ENCODE measurements around the gene KREMEN2. TPM values are rescaled to one million over a fixed set of nuclear protein-coding genes. Genes with fewer than 3 reads are reported as not detected.
"Not testable (repeated sequence)": the region's sequence is repeated elsewhere in the genome, so short reads cannot be mapped to it uniquely, and the experiment has no call there.

KREMEN2 gene, protein sequence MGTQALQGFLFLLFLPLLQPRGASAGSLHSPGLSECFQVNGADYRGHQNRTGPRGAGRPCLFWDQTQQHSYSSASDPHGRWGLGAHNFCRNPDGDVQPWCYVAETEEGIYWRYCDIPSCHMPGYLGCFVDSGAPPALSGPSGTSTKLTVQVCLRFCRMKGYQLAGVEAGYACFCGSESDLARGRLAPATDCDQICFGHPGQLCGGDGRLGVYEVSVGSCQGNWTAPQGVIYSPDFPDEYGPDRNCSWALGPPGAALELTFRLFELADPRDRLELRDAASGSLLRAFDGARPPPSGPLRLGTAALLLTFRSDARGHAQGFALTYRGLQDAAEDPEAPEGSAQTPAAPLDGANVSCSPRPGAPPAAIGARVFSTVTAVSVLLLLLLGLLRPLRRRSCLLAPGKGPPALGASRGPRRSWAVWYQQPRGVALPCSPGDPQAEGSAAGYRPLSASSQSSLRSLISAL
- under 1 TPM; 0.12 TPM for total RNA-seq

DNA sequence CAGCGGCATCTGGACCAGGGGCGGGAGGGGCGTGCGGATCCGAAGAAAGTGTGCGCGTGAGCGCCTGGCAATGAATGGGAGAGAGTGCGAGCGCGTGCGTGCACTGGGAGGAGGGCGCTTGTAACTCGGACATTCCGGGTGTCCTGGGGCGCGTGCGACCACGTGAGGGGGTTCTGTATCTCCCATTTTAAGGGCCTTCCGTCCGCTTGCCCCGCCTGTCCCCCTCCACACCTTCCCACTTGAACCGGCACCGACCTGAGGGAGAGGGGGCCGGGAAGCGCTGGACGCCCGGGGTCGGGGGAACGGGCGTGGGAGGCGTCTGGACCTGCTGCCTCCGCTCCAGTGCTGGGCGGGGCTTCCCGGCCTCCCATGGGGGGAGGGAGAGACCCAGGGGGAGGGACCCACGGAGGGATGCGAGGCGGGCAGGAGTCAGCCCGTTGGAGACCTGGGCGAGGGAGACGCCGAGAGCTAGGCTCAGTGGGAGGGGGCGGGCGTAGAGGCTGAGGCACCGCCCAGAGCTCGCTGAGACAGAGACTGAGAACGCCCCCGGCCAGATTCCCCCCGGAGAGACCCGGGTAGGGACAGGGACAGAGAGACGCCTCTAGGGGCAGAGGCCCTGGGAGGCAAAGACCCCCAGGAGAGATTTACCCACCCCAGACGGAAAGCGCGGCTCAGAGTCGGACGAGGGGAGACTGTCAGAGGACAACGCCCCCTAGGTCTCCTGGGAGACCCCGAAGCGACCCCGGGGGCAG, at the start of gene KREMEN2:
KREMEN2 (plus strand) TSS at position 553 of the 752 bp plus-strand sequence. CDS start 246 bp downstream, outside the sequence.
- Mint-ChIP-seq H3K9me3 (no peaks in the 10 kb centered on the region), H3K36me3 (ENCODE audit: insufficient read depth in 2 of 2) (peaks cover 0 to 2% of the 10 kb centered on the region in 2 donors), H3K4me1 (ENCODE audit: low read depth) (peaks cover 21% of the 10 kb centered on the region), H3K27me3 (ENCODE audit: low read depth) (peaks cover 37% of the 10 kb centered on the region), H3K4me3 (peak within 1 kb of the TSS; percentile 93), H3K27ac (no peak within 1 kb of the TSS)
- DNase-seq (peak in 1 of 2 donors; percentile 62), ATAC-seq (replicated peaks in 1 of 2) (peak; percentile 10 to 11)

DNA sequence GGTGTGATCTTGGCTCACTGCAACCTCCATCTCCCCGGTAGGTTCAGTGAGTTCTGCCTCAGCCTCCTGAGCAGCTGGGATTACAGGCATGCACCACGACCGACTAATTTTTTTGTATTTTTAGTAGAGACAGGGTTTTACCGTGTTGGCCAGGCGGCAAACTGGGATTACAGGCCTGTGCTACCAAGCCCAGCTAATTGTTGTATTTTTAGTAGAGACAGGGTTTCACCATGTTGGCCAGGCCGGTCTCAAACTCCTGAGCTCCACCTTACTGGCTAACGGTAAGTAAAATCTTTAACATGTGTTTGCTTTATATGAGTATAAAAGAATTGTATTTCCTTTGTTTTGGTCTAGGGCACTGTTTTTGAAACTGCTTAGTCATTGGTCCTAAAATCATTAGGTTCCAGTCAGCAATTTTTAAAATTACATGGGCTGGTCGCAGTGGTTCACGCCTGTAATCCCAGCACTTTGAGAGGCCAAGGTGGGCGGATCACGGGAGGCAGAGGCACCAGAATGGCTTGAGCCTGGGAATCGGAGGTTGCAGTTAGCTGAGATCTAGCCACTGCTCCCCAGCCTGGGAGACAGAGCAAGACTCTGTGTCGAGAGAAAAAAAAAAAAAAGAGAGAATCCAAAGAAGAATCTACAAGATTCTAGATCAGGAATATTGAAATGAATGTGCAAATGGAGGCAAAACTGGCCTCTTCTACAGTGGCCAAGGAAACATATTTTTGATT, 48.7 kb upstream of the KREMEN2 start:
- ATAC-seq (replicated peaks in 1 of 2), result no peak
- peak overlapping the region in 1 of 2 donors; percentile 44 for H3K4me3 Mint-ChIP-seq
- H3K36me3 Mint-ChIP-seq (ENCODE audit: insufficient read depth in 2 of 2), result peaks cover 2 to 9% of the 10 kb centered on the region in 2 donors
- H3K4me1 Mint-ChIP-seq (ENCODE audit: low read depth), result peaks cover 47% of the 10 kb centered on the region
- no peak for DNase-seq
- H3K9me3 Mint-ChIP-seq, result no peaks in the 10 kb centered on the region
- H3K27me3 Mint-ChIP-seq (ENCODE audit: low read depth), result no peaks in the 10 kb centered on the region
- peak overlapping the region; percentile 88 for H3K27ac Mint-ChIP-seq

DNA sequence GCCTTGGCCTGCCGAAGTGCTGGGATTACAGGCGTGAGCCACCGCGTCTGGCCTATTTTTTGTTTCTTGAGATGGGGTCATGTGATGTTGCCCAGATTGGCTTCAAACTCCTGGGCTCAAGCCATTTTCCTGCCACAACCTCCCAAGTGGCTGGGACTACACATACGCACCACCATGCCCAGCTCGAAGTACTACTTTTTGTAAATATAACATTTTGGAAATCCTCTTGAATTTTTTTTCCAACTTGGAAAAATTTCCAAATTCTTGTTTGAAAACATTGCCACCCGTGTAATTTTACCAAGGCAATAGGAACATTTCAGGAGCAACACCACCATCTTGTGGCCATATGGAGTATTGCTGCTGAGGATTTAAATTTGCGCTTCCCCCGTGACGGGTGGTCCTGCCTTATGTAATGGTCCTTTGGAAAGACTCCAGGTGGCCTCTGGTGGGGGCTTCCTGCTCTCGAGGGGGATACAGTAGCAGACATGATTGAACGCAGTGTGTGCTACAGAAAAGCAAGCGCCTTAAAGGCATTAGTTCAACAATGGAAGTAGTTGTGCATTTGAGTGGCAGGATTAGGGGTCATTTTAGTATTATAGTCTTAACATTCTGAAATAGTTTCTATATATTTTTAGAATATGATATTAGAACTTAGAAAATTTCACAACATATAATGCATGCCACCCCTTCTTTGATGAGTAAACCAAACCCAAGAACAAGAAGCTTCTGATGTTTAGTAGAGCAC, 44.4 kb upstream of the KREMEN2 start:
- Mint-ChIP-seq H3K36me3 (ENCODE audit: insufficient read depth in 2 of 2) (peaks cover 0 to 8% of the 10 kb centered on the region in 2 donors), H3K9me3 (no peaks in the 10 kb centered on the region), H3K4me1 (ENCODE audit: low read depth) (peaks cover 19% of the 10 kb centered on the region), H3K4me3 (no peak overlapping the region), H3K27ac (no peak overlapping the region), H3K27me3 (ENCODE audit: low read depth) (no peaks in the 10 kb centered on the region)
- ATAC-seq (replicated peaks in 1 of 2) (peak in 1 of 2 donors; percentile 36), DNase-seq (peak; percentile 48 to 69)

DNA sequence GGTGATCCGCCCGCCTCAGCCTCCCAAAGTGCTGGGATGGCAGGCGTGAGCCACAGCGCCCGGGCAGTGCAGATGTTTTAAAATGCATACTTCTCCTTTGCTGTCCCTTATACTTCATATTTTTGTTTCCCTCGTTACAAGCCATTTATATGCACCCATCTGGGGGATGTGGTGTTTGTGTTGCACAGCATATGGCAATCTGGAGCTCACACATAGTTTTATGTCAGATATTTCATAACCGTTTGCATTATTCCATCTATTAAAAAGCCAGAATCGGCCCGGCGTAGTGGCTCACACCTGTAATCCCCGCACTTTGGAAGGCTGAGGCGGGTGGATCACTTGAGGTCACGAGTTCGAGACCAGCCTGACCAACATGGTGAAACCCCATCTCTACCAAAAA, 40.6 kb upstream of the KREMEN2 start:
- Mint-ChIP-seq H3K27ac (no peak overlapping the region), H3K27me3 (ENCODE audit: low read depth) (no peaks in the 10 kb centered on the region), H3K36me3 (ENCODE audit: insufficient read depth in 2 of 2) (peaks cover 0 to 8% of the 10 kb centered on the region in 2 donors), H3K4me1 (ENCODE audit: low read depth) (peaks cover 17% of the 10 kb centered on the region), H3K4me3 (no peak overlapping the region), H3K9me3 (no peaks in the 10 kb centered on the region)
- DNase-seq, result no peak
- no peak for ATAC-seq (replicated peaks in 1 of 2)

DNA sequence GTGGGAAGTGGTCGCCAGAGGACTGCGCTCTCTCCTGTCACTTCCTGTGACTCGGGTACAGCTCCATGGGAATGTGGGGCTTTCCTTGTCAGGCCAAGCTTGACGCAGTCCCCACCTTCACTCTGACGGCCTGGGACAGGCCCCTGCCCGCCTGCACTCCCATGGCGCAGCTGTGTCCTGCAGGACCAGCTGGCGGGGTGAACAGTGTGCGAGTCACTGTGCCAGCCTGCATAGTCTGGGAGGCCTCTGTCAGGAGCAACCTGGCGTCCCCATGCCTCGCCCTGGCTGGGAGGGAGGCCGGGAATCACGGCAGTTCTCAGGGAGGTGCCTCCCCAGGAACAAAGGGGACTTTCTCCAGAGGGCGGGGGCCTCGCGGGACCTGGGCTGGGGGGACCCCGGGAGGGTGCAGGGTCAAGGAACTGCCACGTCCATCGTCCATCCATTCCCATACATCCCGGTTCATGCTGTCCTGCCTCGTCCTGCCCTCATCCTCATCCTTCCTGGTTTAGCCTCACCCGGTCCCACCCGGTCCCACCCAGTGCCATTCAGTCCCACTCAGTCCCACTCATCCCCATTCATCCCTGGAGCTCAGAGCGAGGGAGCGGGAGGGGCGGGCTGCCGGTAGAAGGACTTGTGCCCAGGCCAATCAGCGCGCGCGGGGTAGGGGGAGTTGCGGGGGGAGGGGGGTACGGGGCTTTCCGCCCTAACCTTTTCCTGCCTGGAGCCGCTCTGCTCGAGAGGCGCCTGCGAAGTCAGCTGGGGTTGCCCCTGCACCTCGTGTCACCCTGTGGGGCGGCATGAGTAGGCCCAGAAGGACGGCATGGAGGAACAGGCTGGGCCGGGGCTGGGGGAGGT, 38.9 kb upstream of the KREMEN2 start:
- ATAC-seq (replicated peaks in 1 of 2) (no peak), DNase-seq (no peak)
- H3K4me1 Mint-ChIP-seq (ENCODE audit: low read depth), result peaks cover 10% of the 10 kb centered on the region
- no peaks in the 10 kb centered on the region for H3K9me3 Mint-ChIP-seq
- H3K27ac Mint-ChIP-seq, result no peak overlapping the region
- H3K27me3 Mint-ChIP-seq (ENCODE audit: low read depth), result no peaks in the 10 kb centered on the region
- no peak overlapping the region for H3K4me3 Mint-ChIP-seq
- H3K36me3 Mint-ChIP-seq (ENCODE audit: insufficient read depth in 2 of 2), result peaks cover 0 to 3% of the 10 kb centered on the region in 2 donors

DNA sequence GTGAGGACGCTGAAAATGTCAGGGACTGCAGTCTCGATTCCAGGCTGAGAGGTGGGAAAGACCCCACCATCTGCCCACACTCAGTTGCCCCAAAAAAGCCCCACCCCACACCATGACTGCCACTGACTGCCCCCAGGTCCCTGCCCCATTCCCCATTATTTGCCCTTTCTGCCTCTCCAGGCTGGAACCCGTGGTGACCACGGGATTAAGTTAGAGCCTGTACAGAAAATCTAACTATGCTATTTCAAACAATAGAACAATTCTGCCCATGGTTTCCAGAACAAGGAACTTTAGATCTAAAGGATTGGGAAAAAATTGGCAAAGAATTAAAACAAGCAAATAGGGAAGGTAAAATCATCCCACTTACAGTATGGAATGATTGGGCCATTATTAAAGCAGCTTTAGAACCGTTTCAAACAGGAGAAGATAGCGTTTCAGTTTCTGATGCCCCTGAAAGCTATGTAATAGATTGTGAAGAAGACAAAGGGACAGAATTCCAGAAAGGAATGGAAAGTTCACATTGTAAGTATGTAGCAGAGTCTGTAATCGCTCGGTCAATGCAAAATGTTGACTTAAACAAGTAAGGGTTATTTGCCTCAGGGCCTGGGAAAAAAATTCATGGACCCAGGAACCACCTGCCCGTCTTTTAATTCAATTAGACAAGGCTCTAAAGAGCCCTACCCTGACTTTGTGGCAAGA, 38.0 kb upstream of the KREMEN2 start:
- Mint-ChIP-seq H3K4me3 (no peak overlapping the region), H3K27me3 (ENCODE audit: low read depth) (no peaks in the 10 kb centered on the region), H3K9me3 (no peaks in the 10 kb centered on the region), H3K27ac (no peak overlapping the region), H3K36me3 (ENCODE audit: insufficient read depth in 2 of 2) (peaks cover 0 to 3% of the 10 kb centered on the region in 2 donors), H3K4me1 (ENCODE audit: low read depth) (peaks cover 10% of the 10 kb centered on the region)
- no peak for DNase-seq
- ATAC-seq (replicated peaks in 1 of 2), result no peak

GRCh38 chr16:2926650-2926999, 37.5 kb upstream of the KREMEN2 start:
- no peak overlapping the region for H3K27ac Mint-ChIP-seq
- no peak for DNase-seq
- H3K9me3 Mint-ChIP-seq, result no peaks in the 10 kb centered on the region
- no peak for ATAC-seq (replicated peaks in 1 of 2)
- peak overlapping the region in 1 of 2 donors; percentile 36 for H3K4me3 Mint-ChIP-seq
- peaks cover 10% of the 10 kb centered on the region for H3K4me1 Mint-ChIP-seq (ENCODE audit: low read depth)
- H3K36me3 Mint-ChIP-seq (ENCODE audit: insufficient read depth in 2 of 2), result peaks cover 0 to 3% of the 10 kb centered on the region in 2 donors
- H3K27me3 Mint-ChIP-seq (ENCODE audit: low read depth), result no peaks in the 10 kb centered on the region

DNA sequence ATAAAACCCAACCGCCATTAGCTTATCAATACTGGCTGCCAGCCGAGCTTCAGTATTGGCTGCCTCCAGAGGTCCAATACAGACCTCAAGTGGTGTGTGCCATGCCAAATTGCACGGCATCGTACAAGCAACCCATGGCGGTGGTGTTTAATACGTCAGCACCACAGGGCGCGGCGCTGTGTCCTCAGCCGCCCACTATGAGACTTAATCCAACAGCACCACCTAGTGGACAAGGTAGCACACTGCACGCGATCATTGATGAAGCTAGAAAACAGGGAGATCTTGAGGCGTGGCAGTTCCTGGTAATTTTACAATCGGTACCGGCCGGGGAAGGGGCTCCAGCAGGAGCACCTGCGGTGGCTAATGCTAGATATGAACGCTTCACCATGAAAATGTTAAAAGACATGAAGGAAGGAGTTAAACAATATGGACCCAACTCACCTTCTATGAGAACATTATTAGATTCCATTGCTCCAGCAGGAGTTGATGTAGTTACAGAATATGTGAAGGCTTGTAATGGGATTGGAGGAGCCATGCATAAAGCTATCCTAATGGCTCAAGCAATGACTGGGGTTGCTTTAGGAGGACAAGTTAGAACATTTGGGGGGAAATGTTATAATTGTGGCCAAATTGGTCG, 36.9 kb upstream of the KREMEN2 start:
- H3K9me3 Mint-ChIP-seq, result no peaks in the 10 kb centered on the region
- peaks cover 0 to 3% of the 10 kb centered on the region in 2 donors for H3K36me3 Mint-ChIP-seq (ENCODE audit: insufficient read depth in 2 of 2)
- peak; percentile 86 to 88 for DNase-seq
- peak overlapping the region in 1 of 2 donors; percentile 36 for H3K4me3 Mint-ChIP-seq
- peaks cover 10% of the 10 kb centered on the region for H3K4me1 Mint-ChIP-seq (ENCODE audit: low read depth)
- H3K27ac Mint-ChIP-seq, result no peak overlapping the region
- peak; percentile 99 for ATAC-seq (replicated peaks in 1 of 2)
- H3K27me3 Mint-ChIP-seq (ENCODE audit: low read depth), result no peaks in the 10 kb centered on the region

DNA sequence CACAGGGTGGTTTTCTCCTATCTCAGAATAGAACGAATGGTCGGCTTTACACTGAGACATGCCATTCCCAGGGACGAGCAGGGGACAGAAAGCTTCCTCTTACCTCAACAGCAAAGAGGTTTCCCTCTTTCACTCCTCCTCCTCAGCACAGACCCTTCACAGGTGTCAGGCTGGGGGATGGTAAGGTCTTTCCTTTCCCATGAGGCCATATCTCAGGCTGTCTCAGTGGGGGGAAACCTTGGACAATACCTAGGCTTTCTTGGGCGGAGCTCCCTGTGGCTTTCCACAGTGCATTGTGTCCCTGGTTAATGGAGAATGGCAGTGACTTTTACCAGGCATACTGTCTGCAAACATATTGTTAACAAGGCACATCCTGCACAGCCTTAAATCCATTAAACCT, 35.9 kb upstream of the KREMEN2 start:
- not testable (repeated sequence) for H3K27ac Mint-ChIP-seq; H3K27me3 Mint-ChIP-seq (ENCODE audit: low read depth); ATAC-seq (replicated peaks in 1 of 2); DNase-seq; H3K4me1 Mint-ChIP-seq (ENCODE audit: low read depth); H3K36me3 Mint-ChIP-seq (ENCODE audit: insufficient read depth in 2 of 2); H3K4me3 Mint-ChIP-seq; H3K9me3 Mint-ChIP-seq

DNA sequence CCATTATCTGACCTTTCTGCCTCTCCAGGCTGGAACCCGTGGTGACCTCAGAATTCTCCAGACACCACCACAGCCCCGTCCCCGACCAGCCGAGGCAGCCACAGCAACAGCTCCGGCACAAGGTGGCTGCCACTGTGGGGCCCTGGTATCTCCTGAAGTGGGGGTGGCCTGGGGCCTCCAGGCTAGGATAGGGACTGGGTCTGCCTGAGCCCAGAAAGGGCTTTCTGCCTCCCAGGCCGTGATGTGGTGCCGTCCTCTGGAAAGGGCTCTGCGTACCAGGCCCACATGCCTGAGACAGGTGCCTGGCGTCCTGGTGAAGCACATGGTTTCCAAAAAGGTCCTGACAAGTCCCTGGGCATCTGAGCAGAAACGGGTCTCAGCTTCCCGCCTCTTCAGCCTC, 35.3 kb upstream of the KREMEN2 start:
- no peaks in the 10 kb centered on the region for H3K36me3 Mint-ChIP-seq (ENCODE audit: insufficient read depth in 2 of 2)
- H3K4me3 Mint-ChIP-seq, result no peak overlapping the region
- ATAC-seq (replicated peaks in 1 of 2) (no peak), DNase-seq (no peak)
- peaks cover 10% of the 10 kb centered on the region for H3K4me1 Mint-ChIP-seq (ENCODE audit: low read depth)
- H3K27ac Mint-ChIP-seq, result no peak overlapping the region
- no peaks in the 10 kb centered on the region for H3K9me3 Mint-ChIP-seq
- no peaks in the 10 kb centered on the region for H3K27me3 Mint-ChIP-seq (ENCODE audit: low read depth)

DNA sequence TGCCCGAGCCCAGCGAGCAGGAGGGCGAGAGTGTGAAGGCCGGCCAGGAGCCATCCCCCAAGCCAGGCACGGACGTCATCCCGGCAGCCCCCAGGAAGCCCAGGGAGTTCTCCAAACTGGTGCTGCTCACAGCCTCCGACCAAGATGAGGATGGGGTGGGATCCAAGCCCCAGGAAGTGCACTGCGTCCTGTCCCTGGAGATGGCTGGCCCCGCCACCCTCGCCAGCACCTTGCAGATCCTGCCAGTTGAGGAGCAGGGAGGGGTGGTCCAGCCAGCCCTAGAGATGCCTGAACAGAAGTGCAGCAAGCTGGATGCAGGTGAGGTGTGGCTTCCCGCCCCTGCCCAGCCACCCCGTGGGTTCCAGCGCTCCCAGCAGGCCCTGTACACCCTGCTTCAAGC, 34.4 kb upstream of the KREMEN2 start:
- Mint-ChIP-seq H3K4me3 (no peak overlapping the region), H3K27me3 (ENCODE audit: low read depth) (no peaks in the 10 kb centered on the region), H3K36me3 (ENCODE audit: insufficient read depth in 2 of 2) (peaks cover 0 to 2% of the 10 kb centered on the region in 2 donors), H3K27ac (no peak overlapping the region), H3K9me3 (no peaks in the 10 kb centered on the region), H3K4me1 (ENCODE audit: low read depth) (peaks cover 10% of the 10 kb centered on the region)
- ATAC-seq (replicated peaks in 1 of 2), result no peak
- no peak for DNase-seq
